HepG2 (cell line): ENCODE measurements around the gene NUDT1. TPM values are rescaled to one million over a fixed set of nuclear protein-coding genes. Genes with fewer than 3 reads are reported as not detected.

Experiments
- CHD2 ChIP-seq: IDR thresholded peaks from 2 replicates; pipeline ENCODE4 v1.6.1; 2011; ENCODE audit warnings: low read depth, low read length, improper control_type of control experiment
- KLF15 ChIP-seq: sonication (generic); formaldehyde crosslinking; IDR thresholded peaks from 2 replicates; pipeline ENCODE4 v1.8.1; 2023; ENCODE audit warnings: borderline replicate concordance, mild to moderate bottlenecking, inconsistent platforms, missing genetic modification reagents, mixed read lengths
- MIXL1 ChIP-seq: IDR thresholded peaks from 2 replicates; pipeline ENCODE4 v1.6.1; 2016
- MTF2 ChIP-seq: sonication (generic); formaldehyde crosslinking; IDR thresholded peaks from 2 replicates; pipeline ENCODE4 v1.5.0; 2020; ENCODE audit warnings: missing genetic modification reagents, borderline replicate concordance
- MXI1 ChIP-seq: IDR thresholded peaks from 3 replicates; pipeline ENCODE4 v1.6.1; 2012; ENCODE audit warnings: low read depth, low read length, inconsistent platforms, borderline replicate concordance
- REPIN1 ChIP-seq: sonication (generic); formaldehyde crosslinking; IDR thresholded peaks from 2 replicates; pipeline ENCODE4 v1.8.0; 2022; ENCODE audit warnings: missing genetic modification reagents, low read depth, mild to moderate bottlenecking, borderline replicate concordance
- SP1 ChIP-seq, 2 experiments: fragments of 450-650 bp in 1 of 2; sonication (generic) in 1 of 2; formaldehyde crosslinking in 1 of 2; IDR thresholded peaks; 2 replicates each; pipeline versions ENCODE4 v1.4.0 to v1.6.1; 2016 to 2020; ENCODE audit warnings: missing genetic modification reagents in 1 of 2
- YEATS4 ChIP-seq: sonication (generic); formaldehyde crosslinking; IDR thresholded peaks from 2 replicates; pipeline ENCODE4 v1.4.0; 2020; ENCODE audit warnings: missing genetic modification reagents, borderline replicate concordance
- ZNF124 ChIP-seq: sonication (generic); formaldehyde crosslinking; IDR thresholded peaks from 2 replicates; pipeline ENCODE4 v1.4.0; 2020; ENCODE audit warnings: missing genetic modification reagents
- ZNF207 ChIP-seq: fragments of 450-650 bp; IDR thresholded peaks from 2 replicates; pipeline ENCODE4 v1.6.1; 2016; ENCODE audit warnings: antibody characterized with exemption, borderline replicate concordance
- ZNF234 ChIP-seq: sonication (generic); formaldehyde crosslinking; conservative IDR thresholded peaks from 2 replicates; pipeline ENCODE4 v1.5.1; 2020; ENCODE audit warnings: mild to moderate bottlenecking, missing genetic modification reagents
- ZNF292 ChIP-seq: sonication (generic); formaldehyde crosslinking; IDR thresholded peaks from 2 replicates; pipeline ENCODE4 v1.8.1; 2022; ENCODE audit warnings: mild to moderate bottlenecking, low read depth, missing genetic modification reagents, borderline replicate concordance
- ZNF367 ChIP-seq: sonication (generic); formaldehyde crosslinking; IDR thresholded peaks from 2 replicates; pipeline ENCODE4 v1.4.0; 2020; ENCODE audit warnings: missing genetic modification reagents, borderline replicate concordance
- ZNF615 ChIP-seq: sonication (generic); formaldehyde crosslinking; IDR thresholded peaks from 2 replicates; pipeline ENCODE4 v1.5.0; 2020; ENCODE audit warnings: mild to moderate bottlenecking, missing genetic modification reagents, borderline replicate concordance
- ZNF788 ChIP-seq: sonication (generic); formaldehyde crosslinking; IDR thresholded peaks from 2 replicates; pipeline ENCODE4 v1.5.0; 2020; ENCODE audit warnings: mild to moderate bottlenecking, missing genetic modification reagents, borderline replicate concordance
- polyA plus RNA-seq, 8 experiments: library from polyadenylated mRNA; depleted of rRNA in 3 of 8; stranded (reverse) in 7 of 8; unstranded in 1 of 8; fragments of >200 nt; fragmentation: Illumina TruSeq in 4 of 8; extraction: Trizol in 4 of 8; gene quantifications; 2 replicates each; pipeline versions ENCODE4 v1.2.1 to v1.2.3, GENCODE V29; 2011 to 2016; ENCODE audit warnings: low read depth in 4 of 8, missing spikeins in 1 of 8, mixed read lengths in 1 of 8; ENCODE audit not compliant: insufficient read depth in 1 of 8
- total RNA-seq, 5 experiments: library from RNA; depleted of rRNA; stranded (reverse); fragments of >200 nt; fragmentation: Illumina TruSeq; extraction: Trizol; gene quantifications; 2 replicates each; pipeline ENCODE4 v1.2.3, GENCODE V29; 2016; ENCODE audit warnings: low read depth in 1 of 5
- TF ChIP-seq, protein P1 (sequence below): sonication (generic); formaldehyde crosslinking; IDR thresholded peaks from 2 replicates; pipeline ENCODE4 v1.5.1; 2020; ENCODE audit warnings: mild to moderate bottlenecking, missing genetic modification reagents, moderate library complexity
- TF ChIP-seq, protein P2 (sequence below): sonication (generic); formaldehyde crosslinking; IDR thresholded peaks from 2 replicates; pipeline ENCODE4 v1.4.0; 2020; ENCODE audit warnings: missing genetic modification reagents
- TF ChIP-seq, protein P3 (sequence below): sonication (generic); formaldehyde crosslinking; IDR thresholded peaks from 2 replicates; pipeline ENCODE4 v1.8.0; 2022; ENCODE audit warnings: mild to moderate bottlenecking, missing genetic modification reagents; ENCODE audit not compliant: insufficient replicate concordance
- TF ChIP-seq, protein P4 (sequence below): sonication (generic); formaldehyde crosslinking; IDR thresholded peaks from 2 replicates; pipeline ENCODE4; 2020; ENCODE audit warnings: missing genetic modification reagents, mild to moderate bottlenecking, borderline replicate concordance

Gene NUDT1
- total and polyA plus RNA-seq, 2 of the 13 experiments (the other 11 are each of a cell fraction or from before 2014, with no cell fraction given): 9.1 to 26.8 TPM

DNA sequence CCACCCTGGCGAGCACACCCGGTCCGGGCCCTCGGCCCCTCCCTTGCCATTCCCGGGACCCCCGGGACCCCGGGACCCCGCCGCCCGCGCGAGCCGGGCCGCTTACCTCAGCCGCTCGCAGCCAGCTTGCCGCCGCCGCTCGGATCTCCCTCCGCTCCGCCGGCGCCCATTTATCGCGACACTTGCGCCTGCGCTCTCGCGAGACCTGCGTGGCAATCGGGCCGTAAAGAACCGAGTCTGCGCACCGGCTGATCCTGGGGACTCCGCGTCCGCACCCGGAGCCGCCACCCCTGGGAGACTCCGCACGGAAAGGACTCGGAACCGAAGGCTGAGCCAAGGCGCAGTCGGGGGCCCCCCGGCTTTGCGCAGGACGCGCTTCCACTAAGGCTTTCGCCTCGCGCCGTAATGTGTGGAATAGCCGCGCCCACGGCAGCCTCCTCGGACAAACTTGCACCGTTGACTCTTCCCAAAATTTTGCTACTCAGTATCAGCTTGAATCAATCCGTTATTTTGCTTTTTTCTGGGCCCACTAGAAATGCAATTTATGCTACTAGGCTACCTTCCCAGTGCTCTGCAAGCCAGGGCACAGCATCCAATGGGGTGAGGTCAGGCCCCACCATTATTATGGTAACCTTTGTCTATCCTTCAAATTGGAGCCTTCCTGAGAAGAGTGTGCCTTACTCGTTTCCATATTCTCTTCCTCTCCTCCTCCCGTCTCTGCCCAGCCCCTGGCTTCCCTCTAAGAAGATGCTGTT, 9.1 kb upstream of the NUDT1 start, which contains the start of gene MAD1L1 (continued):
- TF ChIP-seq ZNF615 (no peak), YEATS4 (CRISPR knock-in tag) (peak; percentile 77), KLF15 (no peak), MTF2 (no peak), ZNF292 (CRISPR knock-in tag) (0 out of 2 replicates have a peak, but pooled peaks have one; percentile 36), MXI1 (peak; percentile 84; the same call in 2 of the 3 replicates), ZNF367 (CRISPR knock-in tag) (0 out of 2 replicates have a peak, but pooled peaks have one; percentile 70), ZNF788 (peak; percentile 65; the same call in 1 of the 2 replicates), ZNF207 (no peak), ZNF234 (CRISPR knock-in tag) (peak; percentile 90), REPIN1 (CRISPR knock-in tag) (0 out of 2 replicates have a peak, but pooled peaks have one; percentile 53), CHD2 (peak; percentile 99), ZNF124 (peak; percentile 43; the same call in 1 of the 2 replicates), SP1 (IDR thresholded peaks at IDR 0.05) (peak; percentile 82), SP1 (CRISPR knock-in tag; IDR thresholded peaks at IDR 0.05) (no peak), MIXL1 (CRISPR knock-in tag) (0 out of 2 replicates have a peak, but pooled peaks have one; percentile 15)
- TF ChIP-seq, protein P1, sequence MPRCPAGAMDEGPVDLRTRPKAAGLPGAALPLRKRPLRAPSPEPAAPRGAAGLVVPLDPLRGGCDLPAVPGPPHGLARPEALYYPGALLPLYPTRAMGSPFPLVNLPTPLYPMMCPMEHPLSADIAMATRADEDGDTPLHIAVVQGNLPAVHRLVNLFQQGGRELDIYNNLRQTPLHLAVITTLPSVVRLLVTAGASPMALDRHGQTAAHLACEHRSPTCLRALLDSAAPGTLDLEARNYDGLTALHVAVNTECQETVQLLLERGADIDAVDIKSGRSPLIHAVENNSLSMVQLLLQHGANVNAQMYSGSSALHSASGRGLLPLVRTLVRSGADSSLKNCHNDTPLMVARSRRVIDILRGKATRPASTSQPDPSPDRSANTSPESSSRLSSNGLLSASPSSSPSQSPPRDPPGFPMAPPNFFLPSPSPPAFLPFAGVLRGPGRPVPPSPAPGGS (CRISPR knock-in tag): no peak
- TF ChIP-seq, protein P2, sequence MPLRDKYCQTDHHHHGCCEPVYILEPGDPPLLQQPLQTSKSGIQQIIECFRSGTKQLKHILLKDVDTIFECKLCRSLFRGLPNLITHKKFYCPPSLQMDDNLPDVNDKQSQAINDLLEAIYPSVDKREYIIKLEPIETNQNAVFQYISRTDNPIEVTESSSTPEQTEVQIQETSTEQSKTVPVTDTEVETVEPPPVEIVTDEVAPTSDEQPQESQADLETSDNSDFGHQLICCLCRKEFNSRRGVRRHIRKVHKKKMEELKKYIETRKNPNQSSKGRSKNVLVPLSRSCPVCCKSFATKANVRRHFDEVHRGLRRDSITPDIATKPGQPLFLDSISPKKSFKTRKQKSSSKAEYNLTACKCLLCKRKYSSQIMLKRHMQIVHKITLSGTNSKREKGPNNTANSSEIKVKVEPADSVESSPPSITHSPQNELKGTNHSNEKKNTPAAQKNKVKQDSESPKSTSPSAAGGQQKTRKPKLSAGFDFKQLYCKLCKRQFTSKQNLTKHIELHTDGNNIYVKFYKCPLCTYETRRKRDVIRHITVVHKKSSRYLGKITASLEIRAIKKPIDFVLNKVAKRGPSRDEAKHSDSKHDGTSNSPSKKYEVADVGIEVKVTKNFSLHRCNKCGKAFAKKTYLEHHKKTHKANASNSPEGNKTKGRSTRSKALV (CRISPR knock-in tag): peak; percentile 77
- TF ChIP-seq, protein P3, sequence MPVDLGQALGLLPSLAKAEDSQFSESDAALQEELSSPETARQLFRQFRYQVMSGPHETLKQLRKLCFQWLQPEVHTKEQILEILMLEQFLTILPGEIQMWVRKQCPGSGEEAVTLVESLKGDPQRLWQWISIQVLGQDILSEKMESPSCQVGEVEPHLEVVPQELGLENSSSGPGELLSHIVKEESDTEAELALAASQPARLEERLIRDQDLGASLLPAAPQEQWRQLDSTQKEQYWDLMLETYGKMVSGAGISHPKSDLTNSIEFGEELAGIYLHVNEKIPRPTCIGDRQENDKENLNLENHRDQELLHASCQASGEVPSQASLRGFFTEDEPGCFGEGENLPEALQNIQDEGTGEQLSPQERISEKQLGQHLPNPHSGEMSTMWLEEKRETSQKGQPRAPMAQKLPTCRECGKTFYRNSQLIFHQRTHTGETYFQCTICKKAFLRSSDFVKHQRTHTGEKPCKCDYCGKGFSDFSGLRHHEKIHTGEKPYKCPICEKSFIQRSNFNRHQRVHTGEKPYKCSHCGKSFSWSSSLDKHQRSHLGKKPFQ (CRISPR knock-in tag): peak; percentile 39
- TF ChIP-seq, protein P4, sequence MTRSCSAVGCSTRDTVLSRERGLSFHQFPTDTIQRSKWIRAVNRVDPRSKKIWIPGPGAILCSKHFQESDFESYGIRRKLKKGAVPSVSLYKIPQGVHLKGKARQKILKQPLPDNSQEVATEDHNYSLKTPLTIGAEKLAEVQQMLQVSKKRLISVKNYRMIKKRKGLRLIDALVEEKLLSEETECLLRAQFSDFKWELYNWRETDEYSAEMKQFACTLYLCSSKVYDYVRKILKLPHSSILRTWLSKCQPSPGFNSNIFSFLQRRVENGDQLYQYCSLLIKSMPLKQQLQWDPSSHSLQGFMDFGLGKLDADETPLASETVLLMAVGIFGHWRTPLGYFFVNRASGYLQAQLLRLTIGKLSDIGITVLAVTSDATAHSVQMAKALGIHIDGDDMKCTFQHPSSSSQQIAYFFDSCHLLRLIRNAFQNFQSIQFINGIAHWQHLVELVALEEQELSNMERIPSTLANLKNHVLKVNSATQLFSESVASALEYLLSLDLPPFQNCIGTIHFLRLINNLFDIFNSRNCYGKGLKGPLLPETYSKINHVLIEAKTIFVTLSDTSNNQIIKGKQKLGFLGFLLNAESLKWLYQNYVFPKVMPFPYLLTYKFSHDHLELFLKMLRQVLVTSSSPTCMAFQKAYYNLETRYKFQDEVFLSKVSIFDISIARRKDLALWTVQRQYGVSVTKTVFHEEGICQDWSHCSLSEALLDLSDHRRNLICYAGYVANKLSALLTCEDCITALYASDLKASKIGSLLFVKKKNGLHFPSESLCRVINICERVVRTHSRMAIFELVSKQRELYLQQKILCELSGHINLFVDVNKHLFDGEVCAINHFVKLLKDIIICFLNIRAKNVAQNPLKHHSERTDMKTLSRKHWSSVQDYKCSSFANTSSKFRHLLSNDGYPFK: peak; percentile 59; the same call in 1 of the 2 replicates
